Memory B cell (primary cell): ENCODE results near the gene SATB1.

Experiments
- ATAC-seq: fragments of 150-1000 bp; cut with Tn5 transposase; 2 replicates; pipeline ENCODE4 v1.10.0; 2021; ENCODE audit warnings: low read depth, mild to moderate bottlenecking, moderate library complexity
- DNase-seq, 2 donors: peaks; one replicate each; pipeline ENCODE4 v3.0.0; 2022; ENCODE audit warnings: low spot score in 2 of 2
- H3K27ac Mint-ChIP-seq: one replicate; pipeline ENCODE4 v1.8.0; 2022; ENCODE audit warnings: mild to moderate bottlenecking, moderate library complexity, mixed read lengths
- H3K27me3 Mint-ChIP-seq: one replicate; pipeline ENCODE4 v1.8.0; 2022; ENCODE audit warnings: mixed read lengths
- H3K36me3 Mint-ChIP-seq: one replicate; pipeline ENCODE4 v1.8.0; 2022; ENCODE audit warnings: mild to moderate bottlenecking, mixed read lengths
- H3K4me1 Mint-ChIP-seq: one replicate; pipeline ENCODE4 v1.8.0; 2022; ENCODE audit warnings: mixed read lengths
- H3K4me3 Mint-ChIP-seq: one replicate; pipeline ENCODE4 v1.8.0; 2022; ENCODE audit warnings: mild to moderate bottlenecking, moderate library complexity, mixed read lengths
- H3K9me3 Mint-ChIP-seq: one replicate; pipeline ENCODE4 v1.8.0; 2022; ENCODE audit warnings: mixed read lengths

Gene SATB1

GRCh38 chr3:18402239-18402799 lies 22.8 kb downstream of the SATB1 start:
- no peak for DNase-seq
- Mint-ChIP-seq H3K4me1 (peaks cover 2% of the 10 kb centered on the region), H3K9me3 (peaks cover 2% of the 10 kb centered on the region), H3K27ac (no peak overlapping the region), H3K27me3 (no peaks in the 10 kb centered on the region), H3K4me3 (no peak overlapping the region), H3K36me3 (peaks cover 2% of the 10 kb centered on the region)
- ATAC-seq, result no peak

GRCh38 chr3:18401300-18401961 lies 23.7 kb downstream of the SATB1 start:
- no peak for ATAC-seq
- H3K9me3 Mint-ChIP-seq, result peaks cover 2% of the 10 kb centered on the region
- H3K27me3 Mint-ChIP-seq, result no peaks in the 10 kb centered on the region
- DNase-seq, result no peak
- no peak overlapping the region for H3K4me3 Mint-ChIP-seq
- H3K27ac Mint-ChIP-seq, result no peak overlapping the region
- peaks cover 2% of the 10 kb centered on the region for H3K4me1 Mint-ChIP-seq
- peaks cover 5% of the 10 kb centered on the region for H3K36me3 Mint-ChIP-seq

GRCh38 chr3:18398448-18398847 lies 26.7 kb downstream of the SATB1 start:
- Mint-ChIP-seq H3K36me3 (peaks cover 10% of the 10 kb centered on the region), H3K9me3 (peaks cover 2% of the 10 kb centered on the region), H3K27me3 (no peaks in the 10 kb centered on the region), H3K27ac (no peak overlapping the region), H3K4me1 (peaks cover 2% of the 10 kb centered on the region), H3K4me3 (no peak overlapping the region)
- ATAC-seq, result no peak
- DNase-seq, result no peak

DNA sequence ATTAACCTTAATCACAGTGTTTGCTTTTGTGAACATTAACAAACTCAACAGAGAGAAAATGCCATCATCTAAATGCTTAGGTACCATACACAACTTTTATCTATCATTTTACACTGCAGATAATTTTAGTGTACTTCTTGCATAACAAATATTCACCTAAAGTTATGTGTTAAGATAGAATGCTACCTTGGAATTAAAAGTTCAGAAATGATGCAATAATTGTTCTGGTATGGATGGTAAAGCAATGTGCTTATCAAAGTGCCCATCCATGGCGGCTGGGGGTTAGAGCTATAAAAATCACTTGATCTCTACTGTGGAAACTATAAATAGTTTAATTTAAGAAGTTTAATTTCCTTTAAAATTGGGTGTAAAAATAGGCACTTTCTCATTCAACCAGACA lies 28.7 kb downstream of the SATB1 start:
- peaks cover 2% of the 10 kb centered on the region for H3K4me1 Mint-ChIP-seq
- H3K36me3 Mint-ChIP-seq, result peaks cover 10% of the 10 kb centered on the region
- H3K9me3 Mint-ChIP-seq, result peaks cover 2% of the 10 kb centered on the region
- no peak overlapping the region for H3K4me3 Mint-ChIP-seq
- ATAC-seq (no peak), DNase-seq (no peak)
- H3K27me3 Mint-ChIP-seq, result no peaks in the 10 kb centered on the region
- no peak overlapping the region for H3K27ac Mint-ChIP-seq

- H3K9me3 Mint-ChIP-seq, result peaks cover 2% of the 10 kb centered on the region
- H3K4me1 Mint-ChIP-seq, result no peaks in the 10 kb centered on the region
- peaks cover 10% of the 10 kb centered on the region for H3K36me3 Mint-ChIP-seq
- no peak overlapping the region for H3K4me3 Mint-ChIP-seq
- DNase-seq (no peak), ATAC-seq (no peak)
- no peaks in the 10 kb centered on the region for H3K27me3 Mint-ChIP-seq
- H3K27ac Mint-ChIP-seq, result no peak overlapping the region
Measured at GRCh38 chr3:18394384-18394995, 30.6 kb downstream of the SATB1 start.

GRCh38 chr3:18393906-18394305 lies 31.2 kb downstream of the SATB1 start:
- no peaks in the 10 kb centered on the region for H3K27me3 Mint-ChIP-seq
- H3K4me3 Mint-ChIP-seq, result no peak overlapping the region
- H3K4me1 Mint-ChIP-seq, result no peaks in the 10 kb centered on the region
- no peak overlapping the region for H3K27ac Mint-ChIP-seq
- H3K36me3 Mint-ChIP-seq, result peaks cover 8% of the 10 kb centered on the region
- ATAC-seq, result no peak
- no peaks in the 10 kb centered on the region for H3K9me3 Mint-ChIP-seq
- DNase-seq, result no peak

DNA sequence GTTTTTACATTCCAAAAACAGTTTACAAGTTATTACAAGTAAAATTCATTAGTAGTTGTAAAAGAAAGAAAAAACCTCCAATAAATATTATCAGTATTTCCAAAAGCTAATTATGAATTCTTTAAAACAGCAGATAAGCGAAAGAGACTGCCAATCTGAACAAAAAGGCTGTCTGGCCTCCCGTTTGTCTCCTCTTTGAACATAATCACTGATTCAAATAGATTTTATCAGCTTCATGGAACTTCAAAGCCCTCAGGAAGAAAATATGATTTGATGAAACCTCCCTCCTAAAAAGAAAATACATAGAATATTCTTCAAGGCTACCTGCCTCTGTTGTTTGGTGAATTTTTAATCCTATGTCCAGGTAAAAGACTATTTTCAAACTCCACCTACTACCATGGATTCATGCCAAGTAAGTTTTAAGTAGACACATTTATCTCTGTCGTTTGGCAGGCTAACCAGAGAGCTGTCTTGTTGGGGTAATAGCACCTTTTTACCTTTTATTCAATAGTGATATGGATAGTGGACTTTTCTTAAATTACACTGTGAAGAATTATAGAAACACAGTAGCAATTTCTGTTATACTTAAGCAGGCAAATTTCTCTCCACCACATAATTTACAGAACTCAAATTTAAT lies 35.0 kb downstream of the SATB1 start:
- Mint-ChIP-seq H3K9me3 (no peaks in the 10 kb centered on the region), H3K36me3 (peaks cover 4% of the 10 kb centered on the region), H3K4me3 (no peak overlapping the region), H3K4me1 (no peaks in the 10 kb centered on the region), H3K27ac (no peak overlapping the region), H3K27me3 (no peaks in the 10 kb centered on the region)
- no peak for DNase-seq
- ATAC-seq, result no peak

DNA sequence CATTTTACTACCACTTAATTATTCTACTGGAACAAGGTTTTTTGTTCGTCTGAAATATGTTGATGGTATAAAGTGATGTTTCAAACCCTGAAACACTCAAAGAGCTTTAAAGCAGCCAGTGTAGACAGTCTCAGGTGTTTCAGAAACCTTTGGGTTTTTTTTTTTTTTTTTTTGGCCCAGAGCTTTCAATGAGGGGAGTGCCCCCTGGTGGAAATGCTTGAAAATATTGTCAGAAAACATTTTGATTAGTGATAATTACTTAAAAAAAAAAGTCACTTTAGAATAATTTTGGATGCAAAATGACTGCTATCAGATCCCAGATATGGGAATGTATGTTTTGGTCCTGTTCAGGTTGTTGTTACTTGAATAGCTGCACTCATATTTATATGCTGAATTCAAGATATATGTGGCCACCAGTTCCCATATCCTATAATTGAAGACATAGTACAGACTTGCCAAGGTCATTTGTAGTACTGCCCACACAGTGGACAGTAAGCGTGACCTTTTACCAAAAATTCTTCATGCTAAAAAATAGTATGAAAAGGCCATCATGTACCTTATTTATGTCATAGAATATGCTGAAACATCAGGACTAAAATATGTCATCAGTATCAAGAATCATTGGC lies 35.9 kb downstream of the SATB1 start:
- Mint-ChIP-seq H3K36me3 (peaks cover 2% of the 10 kb centered on the region), H3K27me3 (no peaks in the 10 kb centered on the region)

DNA sequence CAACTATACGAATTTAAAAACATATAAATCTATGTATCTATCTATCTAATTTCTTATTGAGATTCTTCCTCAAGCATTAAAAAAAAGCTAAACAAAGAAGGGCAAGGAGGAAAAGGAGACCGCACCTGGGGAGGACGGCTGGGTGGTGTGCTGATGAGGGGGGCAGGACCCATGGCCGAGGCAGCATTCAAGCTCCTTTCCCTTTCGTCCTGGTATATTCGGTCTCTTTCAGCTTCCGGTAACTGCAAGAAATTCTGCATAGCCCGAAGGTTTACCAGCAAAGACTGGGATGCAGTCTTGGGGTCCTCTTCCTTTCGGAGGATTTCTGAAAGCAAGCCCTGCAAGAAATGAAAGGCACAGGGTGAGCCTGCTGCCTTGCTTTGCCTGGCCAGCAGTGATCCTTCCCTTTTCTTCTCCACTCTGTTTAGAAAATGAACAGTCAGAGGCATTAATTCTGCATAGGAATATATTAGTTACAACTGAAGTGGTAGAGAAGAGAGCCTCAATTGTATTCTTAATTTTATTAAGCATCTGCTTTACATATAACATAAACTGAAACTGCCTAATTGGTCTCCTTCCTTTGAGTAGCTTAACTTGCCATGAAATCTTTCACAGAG lies 38.8 kb downstream of the SATB1 start:
- H3K27ac Mint-ChIP-seq, result no peak overlapping the region

More for the DNA sequence above, 35.9 kb downstream of the SATB1 start:
- Mint-ChIP-seq H3K4me3 (no peak overlapping the region), H3K9me3 (no peaks in the 10 kb centered on the region), H3K4me1 (no peaks in the 10 kb centered on the region), H3K27ac (no peak overlapping the region)
- ATAC-seq (no peak), DNase-seq (peak; percentile 19 to 25)

DNA sequence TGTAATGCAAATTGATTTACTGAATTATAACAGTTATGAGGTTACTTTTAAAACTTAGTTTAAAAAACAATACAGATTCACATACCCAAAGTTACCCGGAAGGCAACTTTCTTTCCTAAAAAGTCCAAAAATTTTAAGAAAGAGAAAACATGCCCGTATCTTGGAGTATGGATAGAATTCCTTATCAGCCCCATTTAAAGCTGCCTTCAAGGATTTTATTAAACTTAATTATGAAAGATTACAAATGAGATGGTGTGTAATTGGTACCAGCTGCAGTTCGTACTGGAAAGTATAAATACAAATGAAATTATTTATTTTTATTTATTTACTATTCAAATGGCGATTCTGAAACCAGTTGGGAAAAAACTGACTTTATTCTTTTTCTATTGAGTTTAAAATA lies 39.4 kb downstream of the SATB1 start:
- no peak overlapping the region for H3K27ac Mint-ChIP-seq
- H3K4me3 Mint-ChIP-seq, result no peak overlapping the region
- no peaks in the 10 kb centered on the region for H3K36me3 Mint-ChIP-seq
- H3K9me3 Mint-ChIP-seq, result no peaks in the 10 kb centered on the region
- DNase-seq (no peak), ATAC-seq (no peak)
- no peaks in the 10 kb centered on the region for H3K27me3 Mint-ChIP-seq
- no peaks in the 10 kb centered on the region for H3K4me1 Mint-ChIP-seq

More for the DNA sequence above, 38.8 kb downstream of the SATB1 start:
- H3K4me1 Mint-ChIP-seq, result no peaks in the 10 kb centered on the region
- DNase-seq, result no peak
- H3K4me3 Mint-ChIP-seq, result no peak overlapping the region
- H3K36me3 Mint-ChIP-seq, result no peaks in the 10 kb centered on the region
- H3K9me3 Mint-ChIP-seq, result no peaks in the 10 kb centered on the region
- H3K27me3 Mint-ChIP-seq, result no peaks in the 10 kb centered on the region
- ATAC-seq, result no peak

- no peaks in the 10 kb centered on the region for H3K4me1 Mint-ChIP-seq
- ATAC-seq (no peak), DNase-seq (no peak)
- no peaks in the 10 kb centered on the region for H3K36me3 Mint-ChIP-seq
- H3K27ac Mint-ChIP-seq, result no peak overlapping the region
- H3K4me3 Mint-ChIP-seq, result no peak overlapping the region
- H3K27me3 Mint-ChIP-seq, result peaks cover 1% of the 10 kb centered on the region
- H3K9me3 Mint-ChIP-seq, result no peaks in the 10 kb centered on the region
Measured at GRCh38 chr3:18382760-18383369, 42.3 kb downstream of the SATB1 start.

DNA sequence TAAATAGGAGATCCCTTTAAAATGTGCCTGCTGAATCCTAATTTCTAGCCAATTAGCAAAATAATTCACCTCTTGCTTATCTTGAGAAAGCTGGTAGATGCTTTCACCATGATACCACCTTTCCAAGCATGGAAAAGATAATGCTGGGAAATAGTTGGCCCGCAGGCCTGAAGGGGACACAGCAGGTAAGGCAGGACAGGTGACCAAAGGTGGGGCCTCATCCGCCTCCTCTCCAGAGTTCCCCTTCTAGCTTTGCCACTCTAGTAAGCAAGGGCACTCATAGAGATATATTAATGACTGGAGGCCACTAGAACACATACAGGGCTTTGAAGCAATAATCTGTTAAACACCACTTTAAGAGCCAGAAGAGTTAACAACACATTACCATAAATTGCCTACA lies 45.5 kb downstream of the SATB1 start:
- no peak for ATAC-seq
- Mint-ChIP-seq H3K27me3 (peaks cover 1% of the 10 kb centered on the region), H3K9me3 (no peaks in the 10 kb centered on the region), H3K27ac (no peak overlapping the region), H3K36me3 (no peaks in the 10 kb centered on the region), H3K4me3 (no peak overlapping the region), H3K4me1 (no peaks in the 10 kb centered on the region)
- no peak for DNase-seq

DNA sequence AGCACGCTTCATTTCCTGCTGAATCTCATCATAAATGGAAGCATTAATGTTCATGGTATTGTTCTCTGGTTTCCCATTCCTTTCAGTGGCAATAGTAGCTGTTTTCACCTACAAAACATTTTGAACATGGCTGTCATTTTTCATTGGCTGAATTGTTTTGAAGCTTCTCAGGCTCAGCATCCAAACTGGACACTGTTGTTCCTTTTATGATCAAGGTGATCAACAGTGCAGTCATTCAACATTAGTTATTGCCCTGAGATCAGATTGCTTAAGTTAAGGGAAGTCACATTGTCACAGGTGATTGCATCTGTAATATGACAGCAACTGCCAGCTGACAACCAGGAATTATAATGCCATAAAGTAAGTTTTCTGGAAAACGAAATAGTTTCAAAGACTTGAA lies 46.9 kb downstream of the SATB1 start:
- Mint-ChIP-seq H3K27ac (no peak overlapping the region), H3K4me1 (no peaks in the 10 kb centered on the region), H3K36me3 (no peaks in the 10 kb centered on the region)

More for the DNA sequence above, 46.9 kb downstream of the SATB1 start:
- Mint-ChIP-seq H3K4me3 (no peak overlapping the region), H3K9me3 (no peaks in the 10 kb centered on the region), H3K27me3 (peaks cover 1% of the 10 kb centered on the region)
- no peak for ATAC-seq
- no peak for DNase-seq
